Embryonic facial prominence (tissue), 1 donor: ENCODE data around the gene KLHL41.
"Not testable (repeated sequence)": the region's sequence is repeated elsewhere in the genome, so short reads cannot be mapped to it uniquely, and the experiment has no call there.

Experiments used
- DNase-seq: peaks from one replicate; pipeline ENCODE4 v3.0.0-alpha.2; 2016; ENCODE audit errors: extremely low spot score

Gene KLHL41

GRCh38 chr2:169509955-169510354, 453 bp downstream of the KLHL41 start:
- DNase-seq, result no peak

GRCh38 chr2:169510496-169510895, 994 bp downstream of the KLHL41 start:
- no peak for DNase-seq

DNA sequence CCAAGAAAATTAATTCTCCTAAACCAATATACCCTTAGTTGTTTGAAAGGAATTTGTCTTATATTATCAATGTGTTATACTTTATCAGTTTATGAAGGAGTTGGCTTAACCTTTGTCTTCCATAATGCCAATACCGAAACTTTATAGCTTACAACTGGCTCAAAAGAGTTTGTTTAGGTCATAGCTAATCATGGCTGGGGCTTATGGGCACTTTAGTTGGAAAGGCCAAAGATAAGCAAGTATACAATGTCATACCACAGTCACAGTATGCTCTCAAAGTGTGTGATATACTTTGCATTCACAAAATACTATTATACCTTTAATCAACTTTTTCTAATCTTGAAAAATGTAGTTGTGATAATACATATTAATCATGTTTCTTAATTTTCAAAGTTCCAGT, 2.3 kb downstream of the KLHL41 start:
- DNase-seq, result no peak

DNA sequence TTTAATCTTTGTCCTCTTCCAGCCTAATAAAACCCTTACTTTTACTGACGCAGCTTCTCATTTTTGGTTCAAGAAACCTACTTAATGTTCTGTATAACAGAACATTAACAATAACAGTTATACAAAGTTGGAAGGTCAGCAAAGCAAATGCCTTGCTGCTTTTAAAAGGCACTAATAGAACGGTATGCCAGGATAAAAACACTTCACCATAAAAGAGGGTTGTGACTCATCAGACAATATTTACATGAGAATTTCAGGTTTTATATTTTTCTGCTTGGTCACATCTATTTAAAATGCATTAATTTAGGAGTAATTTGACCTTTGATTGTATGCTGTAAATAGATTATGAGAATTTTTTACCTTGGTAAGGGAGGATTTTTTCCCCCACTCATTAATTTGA, 3.0 kb downstream of the KLHL41 start:
- DNase-seq, result no peak

DNA sequence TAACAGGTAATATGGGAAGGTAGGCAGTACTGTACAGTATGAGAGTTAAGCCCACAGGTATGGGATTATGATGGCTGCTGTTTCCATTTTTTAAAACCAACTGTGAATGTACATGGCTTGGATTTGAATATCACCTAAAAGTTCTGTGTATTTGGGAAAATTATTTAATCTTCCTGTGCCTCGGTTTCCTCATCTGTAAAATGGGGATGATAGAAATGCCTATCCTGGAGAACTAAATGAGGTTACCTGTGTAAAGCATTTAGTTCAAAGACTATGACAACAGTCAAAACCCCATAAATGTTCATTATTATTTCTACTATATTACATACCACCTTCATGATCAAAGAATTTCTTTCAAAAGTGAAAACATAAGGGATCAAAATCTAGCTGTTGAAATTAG, 3.6 kb downstream of the KLHL41 start:
- no peak for DNase-seq

DNA sequence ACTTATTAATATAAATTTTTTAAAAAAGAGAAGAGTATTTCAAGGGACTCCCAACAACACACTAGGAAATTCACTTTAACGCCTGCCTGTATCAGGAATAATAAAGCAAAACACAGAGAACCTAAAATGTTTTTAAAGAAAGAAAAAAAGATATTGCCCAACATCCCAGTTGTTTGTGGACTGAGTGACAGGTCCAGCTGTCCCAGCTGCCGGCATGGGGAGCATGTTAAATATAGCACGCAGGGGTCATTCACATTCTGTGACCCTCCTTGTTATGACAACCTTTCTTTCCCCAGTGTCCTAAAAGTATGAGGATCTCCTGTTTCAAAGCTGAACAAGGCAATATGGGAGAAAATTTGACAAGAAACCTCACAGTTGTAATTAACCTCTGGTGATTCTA, 4.4 kb downstream of the KLHL41 start:
- no peak for DNase-seq

DNA sequence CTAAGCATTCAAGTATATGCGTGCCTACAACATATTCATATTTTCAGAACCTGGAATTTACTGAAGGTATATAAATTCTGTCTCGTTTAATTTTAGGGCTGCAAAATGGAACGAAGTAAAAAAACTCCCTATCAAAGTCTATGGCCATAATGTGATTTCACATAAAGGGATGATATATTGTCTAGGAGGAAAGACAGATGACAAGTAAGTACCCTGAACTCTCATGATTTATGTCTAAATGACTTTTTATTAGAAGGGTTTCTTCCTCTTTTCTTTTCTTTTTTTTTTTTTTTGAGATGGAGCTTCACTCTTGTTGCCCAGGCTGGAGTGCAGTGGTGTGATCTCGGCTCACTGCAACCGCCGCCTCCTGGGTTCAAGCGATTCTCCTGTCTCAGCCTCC, 5.3 kb downstream of the KLHL41 start:
- not testable (repeated sequence) for DNase-seq

- DNase-seq, result not testable (repeated sequence)
Measured at GRCh38 chr2:169516488-169516995, 7.0 kb downstream of the KLHL41 start.

GRCh38 chr2:169520896-169521295, 11.4 kb downstream of the KLHL41 start:
- no peak for DNase-seq

- no peak for DNase-seq
Measured at GRCh38 chr2:169523681-169524080, 14.2 kb downstream of the KLHL41 start.

GRCh38 chr2:169525434-169525833, 15.9 kb downstream of the KLHL41 start:
- DNase-seq, result no peak

DNA sequence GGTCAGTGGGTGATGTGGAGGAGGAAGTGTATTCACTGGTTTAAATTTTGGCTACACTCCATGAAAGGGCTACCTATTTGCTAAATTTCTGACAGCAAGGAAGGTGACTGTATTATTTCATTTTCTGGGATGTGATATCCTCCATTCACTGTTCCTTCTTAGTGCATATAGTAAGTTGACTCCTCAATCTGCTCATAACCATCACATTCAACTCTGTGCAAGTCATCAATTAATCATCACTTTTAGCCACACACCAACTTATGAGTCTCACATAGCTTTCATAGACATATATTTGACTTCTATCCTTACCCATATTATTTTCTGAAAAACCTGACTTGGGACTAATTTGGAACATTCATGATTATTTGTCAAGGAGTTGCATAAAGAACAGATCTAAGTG, 16.9 kb downstream of the KLHL41 start:
- DNase-seq, result no peak

GRCh38 chr2:169528271-169528701, 18.8 kb downstream of the KLHL41 start:
- DNase-seq, result no peak

DNA sequence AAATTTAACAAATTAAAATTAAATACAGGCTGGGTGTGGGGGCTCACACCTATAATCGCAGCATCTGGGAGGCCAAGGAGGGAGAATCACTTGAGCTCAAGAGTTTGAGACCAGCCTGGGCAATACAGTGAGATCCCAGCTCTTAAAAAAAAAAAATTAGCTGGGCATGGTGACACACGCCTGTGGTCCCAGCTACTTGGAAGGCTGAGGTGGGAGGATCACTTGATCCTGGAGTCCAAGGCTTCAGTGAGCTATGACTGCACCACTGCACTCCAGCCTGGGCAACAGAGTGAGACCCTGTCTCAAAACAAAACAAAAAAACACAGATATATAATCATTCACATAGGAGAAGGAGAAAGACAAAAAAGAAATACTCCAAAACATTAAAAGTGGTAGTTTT, 30.0 kb downstream of the KLHL41 start:
- not testable (repeated sequence) for DNase-seq

DNA sequence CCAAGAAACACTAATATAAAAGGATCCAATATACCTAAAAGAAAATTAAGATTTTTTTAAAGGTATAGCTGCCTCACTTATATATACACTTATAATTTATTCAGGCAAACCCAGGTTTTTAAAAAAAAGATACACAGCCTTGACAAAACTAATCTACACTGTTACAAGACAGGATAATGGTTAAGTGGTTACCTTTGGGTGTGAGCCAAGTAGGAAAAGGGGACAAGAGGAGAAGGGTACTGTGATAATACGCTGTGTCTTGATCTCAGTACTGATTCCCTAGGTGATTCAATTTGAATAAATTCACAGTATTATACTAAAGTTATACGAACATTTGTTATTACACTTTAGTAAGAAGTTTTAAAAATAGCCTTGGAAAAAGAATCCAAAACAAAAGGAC, 30.6 kb downstream of the KLHL41 start:
- no peak for DNase-seq

GRCh38 chr2:169542433-169542832, 32.9 kb downstream of the KLHL41 start:
- no peak for DNase-seq

- DNase-seq, result no peak
Measured at GRCh38 chr2:169546756-169547155, 37.3 kb downstream of the KLHL41 start.

DNA sequence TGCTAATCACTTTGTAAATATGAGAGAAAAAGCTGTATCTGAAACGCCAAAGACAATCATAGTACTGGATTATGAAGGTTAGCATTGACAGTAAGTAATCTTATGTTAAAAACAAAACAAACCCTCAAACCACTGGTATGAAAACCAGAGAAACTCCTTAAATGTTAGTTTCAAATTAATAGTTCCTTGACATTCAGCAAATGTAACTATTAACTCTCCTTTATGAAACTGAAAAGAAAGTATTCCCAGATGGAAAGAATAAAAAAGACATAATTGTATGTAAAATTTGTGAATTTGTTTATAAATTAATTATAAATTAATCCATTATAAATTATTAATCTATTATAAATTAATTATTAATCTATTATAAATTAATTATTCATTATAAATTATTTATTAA, 51.9 kb downstream of the KLHL41 start:
- DNase-seq, result no peak

DNA sequence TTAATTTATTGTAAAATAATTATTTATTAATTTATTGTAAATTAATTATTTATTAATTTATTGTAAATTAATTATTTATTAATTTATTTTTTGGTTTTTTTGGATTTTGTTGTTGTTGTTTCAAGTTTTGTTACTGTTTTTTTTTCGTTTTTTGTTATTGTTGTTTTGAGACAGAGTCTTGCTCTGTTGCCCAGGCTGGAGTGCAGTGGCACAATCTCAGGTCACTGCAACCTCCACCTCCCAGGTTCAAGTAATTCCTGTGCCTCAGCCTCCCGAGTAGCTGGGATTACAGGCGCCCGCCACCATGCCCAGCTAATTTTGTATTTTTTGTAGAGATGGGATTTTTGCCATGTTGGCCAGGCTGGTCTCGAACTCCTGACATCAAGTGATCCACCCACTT, 52.6 kb downstream of the KLHL41 start:
- DNase-seq, result not testable (repeated sequence)

DNA sequence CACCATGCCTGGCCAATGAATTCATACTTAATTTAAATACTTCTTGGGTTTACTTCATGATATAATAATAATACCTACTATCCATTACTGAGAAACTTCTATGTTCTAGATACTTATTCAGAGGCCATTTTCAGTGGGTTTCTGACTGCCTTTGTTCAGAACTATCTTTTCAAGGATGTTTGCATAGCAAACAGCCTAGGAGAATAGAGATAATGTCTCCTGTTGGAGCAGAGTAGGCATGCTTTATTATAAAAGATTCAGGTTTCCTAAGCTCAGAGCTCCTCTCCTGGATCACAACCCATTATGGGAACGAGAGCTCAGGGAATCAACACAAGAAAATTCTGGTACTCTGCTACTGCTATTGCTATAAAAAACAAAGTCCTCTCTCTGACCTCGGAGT, 53.0 kb downstream of the KLHL41 start:
- no peak for DNase-seq

GRCh38 chr2:169565686-169566085, 56.2 kb downstream of the KLHL41 start:
- DNase-seq, result no peak

- DNase-seq, result no peak
Measured at GRCh38 chr2:169569948-169570347, 60.4 kb downstream of the KLHL41 start.

DNA sequence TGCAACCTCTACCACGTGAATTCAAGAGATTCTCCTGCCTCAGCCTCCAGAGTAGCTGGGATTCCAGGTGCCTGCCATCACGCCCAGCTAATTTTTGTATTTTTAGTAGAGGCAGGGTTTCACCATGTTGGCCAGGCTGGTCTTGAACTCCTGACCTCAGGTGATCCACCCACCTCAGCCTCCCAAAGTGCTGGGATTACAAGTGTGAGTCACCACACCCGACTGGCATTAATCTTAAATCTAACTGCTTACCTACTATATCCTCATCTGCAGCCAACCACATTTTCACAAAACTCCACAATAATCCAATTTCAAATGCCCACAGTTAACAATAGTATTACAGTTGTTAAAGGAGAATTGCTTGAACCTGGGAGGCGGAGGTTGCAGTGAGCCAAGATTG, 61.2 kb downstream of the KLHL41 start:
- DNase-seq, result not testable (repeated sequence)

GRCh38 chr2:169571571-169571970, 62.1 kb downstream of the KLHL41 start:
- no peak for DNase-seq

GRCh38 chr2:169572189-169572588, 62.7 kb downstream of the KLHL41 start:
- DNase-seq, result no peak
